Astrocyte of the spinal cord (primary cell): ENCODE measurements around the gene SNRNP200.

Source experiments
- DNase-seq: peaks from one replicate; pipeline ENCODE4 v3.0.0; 2011; ENCODE audit warnings: low read depth, low spot score
- H3K4me3 ChIP-seq: 2 replicates; pipeline ENCODE4 v1.5.1; 2011; ENCODE audit warnings: low read depth, mild to moderate bottlenecking, low read length, moderate library complexity
- in situ Hi-C: cut with HindIII; loops from 2 replicates; pipeline ENCODE4 v1.10.0; 2017; ENCODE audit warnings: low sequenced_read_pairs
- TF ChIP-seq, protein P1 (sequence below): IDR thresholded peaks from 2 replicates; pipeline ENCODE4 v1.5.1; 2012; ENCODE audit warnings: low read depth, mild to moderate bottlenecking, low read length, inconsistent platforms

The SNRNP200 gene

DNA sequence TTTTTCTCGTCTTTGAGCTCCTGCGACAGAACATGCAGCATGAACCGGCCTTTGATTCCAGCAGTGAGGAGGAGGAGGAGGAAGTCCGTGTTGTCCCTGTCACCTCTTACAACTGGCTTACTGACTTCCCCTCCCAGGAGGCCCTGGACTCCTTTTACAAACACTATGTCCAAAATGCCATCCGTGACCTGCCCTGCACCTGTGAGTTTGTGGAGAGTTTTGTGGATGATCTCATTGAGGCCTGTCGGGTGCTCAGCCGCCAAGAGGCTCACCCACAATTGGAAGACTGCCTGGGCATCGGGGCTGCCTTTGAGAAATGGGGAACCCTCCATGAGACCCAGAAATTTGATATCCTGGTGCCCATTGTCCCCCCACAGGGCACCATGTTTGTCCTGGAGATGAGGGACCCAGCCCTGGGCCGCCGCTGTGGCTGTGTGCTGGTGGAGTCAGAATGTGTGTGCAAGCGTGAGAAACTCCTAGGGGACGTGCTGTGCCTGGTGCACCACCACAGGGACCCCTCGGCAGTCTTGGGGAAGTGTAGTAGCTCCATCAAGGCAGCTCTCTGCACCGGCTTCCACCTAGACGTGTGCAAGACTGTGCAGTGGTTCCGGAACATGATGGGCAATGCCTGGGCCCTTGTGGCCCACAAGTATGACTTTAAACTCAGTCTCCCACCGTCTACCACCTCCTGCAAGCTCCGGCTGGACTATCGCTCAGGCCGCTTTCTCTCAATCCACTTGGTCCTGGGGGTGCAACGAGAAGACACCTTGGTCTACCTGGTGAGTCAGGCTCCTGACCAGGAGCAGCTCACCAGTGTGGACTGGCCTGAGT, 21.9 kb upstream of the SNRNP200 start:
- no peak for DNase-seq
- no peak overlapping the region for H3K4me3 ChIP-seq
- TF ChIP-seq, protein P1, sequence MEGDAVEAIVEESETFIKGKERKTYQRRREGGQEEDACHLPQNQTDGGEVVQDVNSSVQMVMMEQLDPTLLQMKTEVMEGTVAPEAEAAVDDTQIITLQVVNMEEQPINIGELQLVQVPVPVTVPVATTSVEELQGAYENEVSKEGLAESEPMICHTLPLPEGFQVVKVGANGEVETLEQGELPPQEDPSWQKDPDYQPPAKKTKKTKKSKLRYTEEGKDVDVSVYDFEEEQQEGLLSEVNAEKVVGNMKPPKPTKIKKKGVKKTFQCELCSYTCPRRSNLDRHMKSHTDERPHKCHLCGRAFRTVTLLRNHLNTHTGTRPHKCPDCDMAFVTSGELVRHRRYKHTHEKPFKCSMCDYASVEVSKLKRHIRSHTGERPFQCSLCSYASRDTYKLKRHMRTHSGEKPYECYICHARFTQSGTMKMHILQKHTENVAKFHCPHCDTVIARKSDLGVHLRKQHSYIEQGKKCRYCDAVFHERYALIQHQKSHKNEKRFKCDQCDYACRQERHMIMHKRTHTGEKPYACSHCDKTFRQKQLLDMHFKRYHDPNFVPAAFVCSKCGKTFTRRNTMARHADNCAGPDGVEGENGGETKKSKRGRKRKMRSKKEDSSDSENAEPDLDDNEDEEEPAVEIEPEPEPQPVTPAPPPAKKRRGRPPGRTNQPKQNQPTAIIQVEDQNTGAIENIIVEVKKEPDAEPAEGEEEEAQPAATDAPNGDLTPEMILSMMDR = no peak
- in situ Hi-C loops = no loop called here

DNA sequence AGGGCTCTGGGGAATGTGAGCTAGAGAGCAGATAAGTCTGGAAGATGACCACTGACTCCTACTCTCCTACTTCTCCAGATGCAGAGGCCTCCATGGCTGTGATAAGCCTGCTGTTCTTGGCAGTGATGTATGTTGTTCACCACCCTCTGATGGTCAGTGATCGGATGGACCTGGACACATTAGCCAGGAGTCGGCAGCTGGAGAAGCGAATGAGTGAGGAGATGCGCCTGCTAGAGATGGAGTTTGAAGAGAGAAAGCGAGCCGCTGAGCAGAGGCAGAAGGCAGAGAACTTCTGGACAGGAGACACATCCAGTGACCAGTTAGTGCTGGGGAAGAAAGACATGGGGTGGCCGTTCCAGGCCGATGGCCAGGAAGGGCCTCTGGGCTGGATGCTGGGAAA, 21.2 kb upstream of the SNRNP200 start:
- H3K4me3 ChIP-seq = no peak overlapping the region
- DNase-seq = no peak

DNA sequence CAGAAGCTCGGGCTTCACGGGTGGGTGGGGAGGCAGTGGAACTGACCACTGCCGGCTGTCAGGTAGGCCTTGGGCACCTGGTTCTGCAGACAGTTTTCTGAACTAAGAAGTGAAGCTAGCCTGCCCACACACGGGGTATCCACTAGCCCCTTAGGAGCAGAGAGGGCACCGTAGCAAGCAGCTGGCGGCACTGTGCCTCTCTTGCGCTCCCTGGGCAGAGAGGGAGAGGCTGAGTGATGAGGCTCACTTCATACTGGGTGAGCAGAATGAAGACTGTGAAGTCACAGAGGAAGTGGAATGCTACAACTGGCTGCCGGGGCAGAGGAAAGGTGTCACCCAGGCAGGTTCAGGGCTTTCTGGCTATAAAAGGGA, 20.5 kb upstream of the SNRNP200 start:
- no peak for DNase-seq
- in situ Hi-C loops = no loop called here
- TF ChIP-seq, protein P1 = no peak
- H3K4me3 ChIP-seq = peak overlapping the region; percentile 52

More for the DNA sequence above, 21.2 kb upstream of the SNRNP200 start:
- TF ChIP-seq, protein P1 = no peak
- in situ Hi-C loops = no loop called here

DNA sequence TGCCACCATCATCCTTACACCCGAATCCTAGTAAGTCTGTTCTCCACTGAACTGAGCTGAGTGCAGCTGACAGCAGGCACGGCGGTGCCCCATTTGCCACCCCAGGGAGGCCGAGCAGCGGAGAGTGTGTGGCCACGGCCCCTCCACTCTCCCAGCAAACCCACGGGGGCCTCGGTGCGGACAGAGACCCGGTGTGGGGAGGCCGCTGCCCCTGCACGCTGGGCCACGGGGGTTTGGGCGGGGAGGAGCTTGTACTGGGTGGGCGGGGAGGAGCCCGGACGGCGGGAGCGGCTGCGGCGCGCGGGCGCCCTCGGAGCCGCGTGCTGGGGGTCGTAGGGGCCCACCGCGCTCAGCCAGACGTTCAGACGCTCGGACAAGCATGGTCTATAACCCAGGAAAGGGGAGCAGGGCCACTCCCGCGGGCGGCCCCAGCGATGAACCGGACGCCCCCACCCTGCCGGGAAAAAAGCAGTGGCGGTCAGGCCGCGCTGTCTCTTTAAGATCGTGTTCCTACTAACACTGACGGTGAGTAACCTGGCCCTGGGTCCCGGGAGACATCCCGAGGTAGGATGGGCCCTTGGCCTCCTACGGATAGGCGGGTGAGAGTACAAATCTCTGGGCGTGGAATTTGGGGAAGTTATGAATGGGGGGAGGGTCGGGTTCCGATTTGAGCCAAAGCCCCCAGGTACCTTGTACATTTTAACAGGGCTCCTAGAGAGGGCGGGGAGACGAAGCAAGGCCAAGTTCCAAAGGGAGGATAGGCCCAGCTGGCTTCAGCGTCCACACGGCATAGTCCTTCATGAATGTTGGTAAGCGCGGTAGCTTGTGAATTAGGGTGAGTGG, 19.9 kb upstream of the SNRNP200 start, which contains the start of gene ITPRIPL1:
Gene ITPRIPL1, plus strand, starts transcription at position 277 of the 843 bp plus-strand sequence. Its CDS starts 523 bp downstream, at position 800.
- peak within 1 kb of the TSS; percentile 52 for H3K4me3 ChIP-seq
- in situ Hi-C loops = no loop called here
- TF ChIP-seq, protein P1 = no peak
- DNase-seq = peak; percentile 6

DNA sequence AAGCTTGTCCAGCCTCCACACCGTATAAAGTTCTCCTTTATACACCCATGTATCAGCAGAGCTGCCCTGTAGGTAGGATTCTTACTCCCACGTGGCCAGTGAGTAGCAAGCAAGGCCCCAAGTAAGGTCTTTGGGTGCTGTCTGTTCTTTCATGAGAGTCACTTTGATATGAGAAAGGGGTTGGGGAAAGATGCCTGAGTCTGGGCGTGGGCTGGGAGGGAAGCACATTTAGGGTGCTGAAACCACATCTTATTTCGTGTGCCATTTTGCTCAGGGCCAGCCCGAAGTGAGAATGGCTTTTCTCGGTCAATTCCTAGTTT, 19.3 kb upstream of the SNRNP200 start:
- TF ChIP-seq, protein P1 = no peak
- no peak for DNase-seq
- in situ Hi-C loops = no loop called here
- peak overlapping the region; percentile 52 for H3K4me3 ChIP-seq

DNA sequence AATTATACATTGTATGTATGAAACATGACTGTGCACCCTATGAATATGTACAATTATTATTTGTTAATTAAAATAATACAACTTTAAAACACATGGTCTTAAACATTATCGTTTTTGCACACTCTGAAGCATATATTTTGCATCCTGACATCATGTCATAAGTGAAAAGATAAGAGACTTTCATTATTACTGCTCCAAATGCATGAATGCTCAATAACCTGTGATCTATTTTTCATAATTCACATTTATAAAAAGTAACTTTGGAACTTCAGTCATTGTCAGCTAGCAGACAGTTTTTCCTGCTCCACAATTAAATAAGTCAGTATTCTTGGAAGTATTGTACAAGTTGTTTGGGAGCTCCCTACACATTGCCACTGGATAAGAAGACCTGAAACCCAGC, 18.5 kb upstream of the SNRNP200 start:
- TF ChIP-seq, protein P1 = no peak
- no peak overlapping the region for H3K4me3 ChIP-seq
- in situ Hi-C loops = no loop called here
- no peak for DNase-seq
